Activated naive CD8-positive, alpha-beta T cell (primary cell): ENCODE measurements around the gene RAB20.

Experiments
- H3K27ac Mint-ChIP-seq: one replicate; pipeline ENCODE4 v1.8.0; 2021; ENCODE audit warnings: mixed read lengths
- H3K27me3 Mint-ChIP-seq: one replicate; pipeline ENCODE4 v1.8.0; 2021; ENCODE audit warnings: mixed read lengths
- H3K36me3 Mint-ChIP-seq: one replicate; pipeline ENCODE4 v1.8.0; 2021; ENCODE audit warnings: mixed read lengths
- H3K4me1 Mint-ChIP-seq: one replicate; pipeline ENCODE4 v1.8.0; 2021; ENCODE audit warnings: low read depth, mixed read lengths
- H3K4me3 Mint-ChIP-seq: one replicate; pipeline ENCODE4 v1.8.0; 2021; ENCODE audit warnings: mild to moderate bottlenecking, mixed read lengths
- H3K9me3 Mint-ChIP-seq: one replicate; pipeline ENCODE4 v1.8.0; 2021; ENCODE audit warnings: low read depth, mixed read lengths

RAB20 gene

GRCh38 chr13:110477706-110478245 is 83.7 kb downstream of the RAB20 start:
- Mint-ChIP-seq H3K4me3 (no peak overlapping the region), H3K9me3 (no peaks in the 10 kb centered on the region), H3K27ac (no peak overlapping the region), H3K4me1 (no peaks in the 10 kb centered on the region), H3K36me3 (no peaks in the 10 kb centered on the region), H3K27me3 (no peaks in the 10 kb centered on the region)

GRCh38 chr13:110476220-110476617 is 85.3 kb downstream of the RAB20 start:
- Mint-ChIP-seq H3K27me3 (peaks cover 3% of the 10 kb centered on the region), H3K27ac (no peak overlapping the region), H3K36me3 (no peaks in the 10 kb centered on the region), H3K4me3 (no peak overlapping the region), H3K4me1 (peaks cover 2% of the 10 kb centered on the region), H3K9me3 (no peaks in the 10 kb centered on the region)

GRCh38 chr13:110475550-110476219 is 85.8 kb downstream of the RAB20 start:
- Mint-ChIP-seq H3K9me3 (no peaks in the 10 kb centered on the region), H3K36me3 (no peaks in the 10 kb centered on the region), H3K4me3 (no peak overlapping the region), H3K27ac (no peak overlapping the region), H3K27me3 (peaks cover 3% of the 10 kb centered on the region), H3K4me1 (peaks cover 2% of the 10 kb centered on the region)

- H3K4me3 Mint-ChIP-seq = no peak overlapping the region
- no peak overlapping the region for H3K27ac Mint-ChIP-seq
- no peaks in the 10 kb centered on the region for H3K36me3 Mint-ChIP-seq
- H3K9me3 Mint-ChIP-seq = no peaks in the 10 kb centered on the region
- peaks cover 2% of the 10 kb centered on the region for H3K4me1 Mint-ChIP-seq
- H3K27me3 Mint-ChIP-seq = peaks cover 3% of the 10 kb centered on the region
Observed at GRCh38 chr13:110475117-110475516, 86.4 kb downstream of the RAB20 start.

- Mint-ChIP-seq H3K4me1 (peaks cover 2% of the 10 kb centered on the region), H3K36me3 (no peaks in the 10 kb centered on the region)
Observed at GRCh38 chr13:110474713-110475112, 86.8 kb downstream of the RAB20 start.

More at GRCh38 chr13:110474713-110475112, 86.8 kb downstream of the RAB20 start:
- Mint-ChIP-seq H3K27ac (no peak overlapping the region), H3K9me3 (no peaks in the 10 kb centered on the region), H3K27me3 (peaks cover 3% of the 10 kb centered on the region), H3K4me3 (no peak overlapping the region)
